Lower leg skin (tissue), 3 donors: ENCODE results near the gene NIF3L1.

Experiments used
- CTCF ChIP-seq, 3 donors: fragments of 450-650 bp; IDR thresholded peaks; one replicate each; pipeline ENCODE4 v1.5.1; 2016; ENCODE audit warnings: antibody characterized with exemption in 3 of 3, mild to moderate bottlenecking in 3 of 3, moderate library complexity in 2 of 3
- POLR2A ChIP-seq, 2 donors: fragments of 450-650 bp; IDR thresholded peaks; one replicate each; pipeline ENCODE4 v1.6.1; 2016 to 2017; ENCODE audit warnings: antibody characterized with exemption in 2 of 2, mild to moderate bottlenecking in 1 of 2, moderate library complexity in 1 of 2

- no peak for TF ChIP-seq POLR2A (IDR thresholded peaks at IDR 0.05)
- TF ChIP-seq CTCF (IDR thresholded peaks at IDR 0.05) = no peak
Observed at GRCh38 chr2:200860092-200860795, 28.9 kb upstream of the NIF3L1 start.
